GM21367 (cell line): ENCODE results near the gene TICAM2.
A peak's percentile ranks its signal among the peaks of the same experiment; 100 is the strongest.

Experiments
- ATAC-seq: cut with Tn5 transposase; IDR thresholded peaks from one replicate; pipeline ENCODE4 v1.9.1; 2021; ENCODE audit not compliant: unreplicated experiment

Gene TICAM2

DNA sequence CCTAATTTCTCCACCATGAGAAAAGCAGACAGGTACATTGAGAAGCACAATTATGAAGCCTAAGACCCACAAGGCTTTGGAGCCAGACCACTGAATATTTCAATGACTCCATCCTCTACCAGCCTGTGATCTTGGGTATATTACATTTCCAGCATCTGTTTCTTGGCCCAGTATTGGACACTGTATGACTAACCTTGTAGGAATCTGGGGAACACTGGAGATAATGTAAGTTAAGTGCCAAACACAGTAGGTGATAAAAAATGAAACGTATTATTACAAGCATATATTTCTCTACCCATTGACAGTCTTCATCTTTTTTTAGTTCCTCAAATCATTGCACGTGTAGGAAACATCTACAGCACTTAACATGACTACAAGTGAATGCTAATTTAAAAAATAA lies 29.1 kb downstream of the TICAM2 start:
- no peak for ATAC-seq

DNA sequence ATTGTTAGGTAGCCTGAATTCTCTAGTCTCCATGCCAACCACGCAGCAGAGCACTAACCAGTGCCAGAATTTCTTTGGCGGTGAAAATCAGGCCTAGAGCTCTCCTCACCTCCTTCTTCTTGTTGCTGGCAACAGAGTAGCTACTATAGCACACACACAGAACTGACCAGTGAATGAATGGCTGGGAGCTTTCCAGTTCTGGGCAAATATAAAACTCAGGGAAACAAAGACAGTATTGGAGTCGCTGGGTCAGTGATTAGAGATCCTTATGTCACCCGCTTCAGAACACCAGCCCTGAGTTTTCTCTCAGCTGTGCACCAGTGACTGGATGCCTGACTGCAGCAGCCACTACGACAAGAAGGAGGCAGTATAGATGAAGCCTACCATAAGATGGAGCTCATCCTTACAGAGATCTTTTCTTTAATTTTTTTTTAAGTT lies 30.8 kb downstream of the TICAM2 start:
- no peak for ATAC-seq

DNA sequence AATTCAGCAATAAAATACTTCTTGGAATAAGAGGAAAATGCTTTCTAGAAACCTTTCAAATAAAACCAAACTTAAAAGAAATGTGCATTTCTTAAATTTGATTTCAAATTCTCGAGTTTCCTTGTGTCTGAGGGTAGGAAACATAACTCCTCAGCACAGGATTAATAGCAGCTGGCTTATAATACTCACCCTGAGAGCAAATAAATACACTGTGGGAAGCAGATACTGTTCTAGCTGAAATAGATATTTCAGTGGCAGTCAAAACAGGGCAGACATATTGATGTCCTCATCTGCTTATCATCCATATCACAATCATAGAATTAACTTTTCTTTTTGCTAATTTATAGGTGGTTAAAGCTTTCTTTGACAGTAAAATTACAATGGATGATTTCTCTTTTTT lies 33.6 kb downstream of the TICAM2 start:
- no peak for ATAC-seq

DNA sequence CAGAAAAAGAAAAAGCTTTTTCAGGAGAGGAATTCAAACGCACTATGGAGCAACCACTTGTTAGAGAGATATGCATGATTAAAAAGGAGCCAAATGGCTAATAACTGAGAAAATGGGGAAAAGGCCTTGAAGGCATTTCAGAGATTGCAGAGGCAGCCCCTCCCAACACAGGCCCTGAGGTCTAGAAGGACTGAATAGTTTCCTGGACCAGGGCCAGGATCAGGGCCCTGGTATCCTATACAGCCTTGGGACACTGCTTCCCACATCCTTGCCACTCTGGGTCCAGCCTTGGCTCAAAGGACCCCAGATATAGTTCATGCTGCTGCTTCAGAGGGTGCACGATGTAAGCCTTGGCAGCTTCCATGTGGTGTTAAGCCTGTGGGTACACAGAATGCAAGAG lies 37.0 kb downstream of the TICAM2 start:
- ATAC-seq = no peak

DNA sequence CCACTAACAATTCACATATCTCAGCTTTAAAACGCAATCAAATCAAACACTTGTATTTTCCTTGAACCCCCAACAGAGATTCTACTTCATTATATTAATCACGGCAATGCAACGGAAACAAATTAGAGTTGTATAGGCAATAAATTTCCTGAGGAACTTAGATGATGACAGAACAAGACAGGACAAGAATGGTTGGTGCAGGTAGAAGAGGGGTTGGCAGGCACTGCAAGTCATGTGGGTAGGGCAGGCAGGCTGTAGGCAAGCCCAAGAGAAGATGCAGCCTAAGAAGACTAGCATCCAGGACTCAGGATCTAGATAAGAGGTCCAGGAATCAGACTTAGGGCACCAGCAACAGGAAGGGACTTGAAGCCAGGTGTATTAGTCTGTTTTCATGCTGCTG lies 41.1 kb downstream of the TICAM2 start:
- no peak for ATAC-seq

DNA sequence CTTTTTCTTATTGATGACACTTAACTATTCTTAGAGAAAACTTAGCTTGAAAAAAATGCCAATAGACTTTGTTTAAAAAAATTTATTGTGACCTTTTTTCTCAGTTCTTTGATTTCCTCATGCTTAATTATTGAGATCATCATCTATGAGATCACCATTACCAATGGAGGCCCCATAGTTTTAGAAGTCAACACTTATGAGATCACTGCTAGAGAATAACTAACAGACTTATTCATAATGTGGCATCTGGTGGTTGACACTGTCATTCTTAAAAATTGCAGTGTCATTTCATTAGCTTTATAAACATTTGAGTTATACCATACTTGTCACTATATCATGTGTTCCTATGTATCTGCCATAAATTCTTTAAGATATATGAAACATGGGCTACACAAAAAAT lies 42.8 kb downstream of the TICAM2 start:
- no peak for ATAC-seq

DNA sequence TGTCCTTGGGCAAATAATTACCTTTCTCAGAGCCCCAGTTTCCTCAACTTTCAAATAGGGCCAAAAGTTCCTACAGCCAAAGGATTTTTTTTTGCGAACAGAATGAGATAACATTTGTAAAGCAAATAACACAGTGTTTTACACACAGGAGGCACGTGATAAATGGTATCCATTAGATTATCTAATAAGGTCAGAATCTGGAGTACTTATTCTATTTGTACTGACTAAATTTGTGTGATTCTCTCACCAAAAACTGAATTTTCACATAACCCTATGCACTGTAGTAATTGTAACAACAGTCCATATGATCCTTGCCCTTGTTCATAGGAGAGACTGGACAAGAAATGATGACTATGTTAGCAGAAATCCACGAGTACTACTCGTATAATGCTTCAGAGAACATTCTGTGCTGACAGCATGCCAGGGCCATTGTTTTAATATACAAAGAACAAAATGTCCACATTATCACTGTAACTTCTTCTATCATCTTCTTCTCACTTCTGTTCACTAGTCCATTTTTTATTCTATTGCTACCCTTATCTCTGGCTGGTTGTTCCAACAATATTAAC lies 43.8 kb downstream of the TICAM2 start:
- no peak for ATAC-seq

DNA sequence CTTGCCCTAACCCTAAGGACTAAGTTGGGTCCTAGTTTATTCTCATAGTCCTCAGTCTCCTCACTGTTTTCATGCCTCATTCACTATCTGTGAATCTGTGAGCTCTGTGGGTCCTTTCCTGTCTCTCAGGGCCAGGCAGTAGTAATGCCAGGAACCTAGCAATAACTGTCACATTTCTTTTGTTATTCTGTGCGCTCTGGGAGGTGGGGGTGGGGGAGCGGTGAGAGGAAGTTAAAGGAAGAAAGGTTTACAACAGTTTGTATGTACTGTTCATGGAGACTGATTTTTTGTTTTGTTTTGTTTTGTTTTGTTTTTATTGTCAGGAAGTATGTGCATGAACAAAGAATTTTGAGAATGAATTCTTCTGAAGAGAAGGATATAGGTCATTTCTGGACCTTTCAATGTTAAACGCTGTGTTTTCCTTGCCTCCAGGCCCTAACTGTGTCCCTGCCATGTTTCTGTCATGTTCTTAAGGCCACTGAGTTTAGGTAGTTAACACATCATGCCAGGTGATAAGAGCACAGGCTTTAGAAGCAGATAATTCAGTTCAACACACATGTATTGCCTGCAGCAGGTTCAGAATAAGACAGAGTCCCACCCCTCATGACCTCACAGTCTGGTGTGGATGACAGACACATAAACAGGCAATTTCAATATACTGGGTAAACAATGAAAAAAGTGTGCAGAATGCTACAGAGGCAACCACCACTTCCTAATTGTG lies 44.5 kb downstream of the TICAM2 start:
- ATAC-seq = no peak

DNA sequence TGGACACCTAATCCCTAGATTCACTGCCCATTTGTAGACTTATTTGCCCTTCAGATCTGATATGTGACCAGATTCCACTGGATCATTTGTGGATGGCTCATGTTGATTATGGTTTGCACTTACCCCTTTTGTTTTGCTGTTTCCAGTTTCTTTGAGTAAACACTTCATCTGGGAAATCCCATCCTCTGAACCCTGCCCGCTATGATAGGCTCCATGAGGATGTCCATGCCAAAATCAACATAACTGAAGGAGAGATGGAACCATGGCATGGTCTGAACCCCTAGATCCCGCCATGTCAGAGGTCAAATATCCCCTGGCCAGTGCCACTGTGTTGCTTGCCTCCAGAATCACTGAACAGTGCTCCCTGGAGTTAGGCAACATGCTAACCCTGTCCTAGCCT lies 46.0 kb downstream of the TICAM2 start:
- ATAC-seq = no peak

DNA sequence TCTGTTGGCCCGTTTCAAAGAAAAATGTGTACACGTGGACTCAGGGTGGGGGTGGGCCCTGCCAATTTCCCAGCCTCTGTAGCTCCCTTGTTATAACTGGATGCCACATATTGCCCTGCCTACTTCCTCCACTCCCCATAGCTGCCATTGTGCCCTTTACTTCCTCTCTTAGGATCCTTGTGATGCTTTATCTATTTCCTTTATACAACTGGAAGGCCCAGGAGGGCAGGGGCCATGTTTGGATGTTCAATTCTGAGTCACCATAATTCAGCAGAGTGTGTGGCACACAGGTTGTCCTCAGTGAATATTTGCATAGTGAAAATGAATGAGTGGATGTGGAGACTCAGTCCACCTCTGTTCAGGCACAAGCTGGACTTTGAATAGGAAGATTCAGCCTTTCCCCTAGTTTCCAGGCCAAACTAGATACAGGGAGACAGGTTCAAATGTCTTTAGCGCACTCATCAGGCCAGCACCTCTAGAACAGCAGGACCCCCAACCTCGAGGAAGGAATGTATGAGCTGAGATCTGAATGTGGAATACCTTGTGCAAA lies 47.1 kb downstream of the TICAM2 start:
- ATAC-seq = no peak

DNA sequence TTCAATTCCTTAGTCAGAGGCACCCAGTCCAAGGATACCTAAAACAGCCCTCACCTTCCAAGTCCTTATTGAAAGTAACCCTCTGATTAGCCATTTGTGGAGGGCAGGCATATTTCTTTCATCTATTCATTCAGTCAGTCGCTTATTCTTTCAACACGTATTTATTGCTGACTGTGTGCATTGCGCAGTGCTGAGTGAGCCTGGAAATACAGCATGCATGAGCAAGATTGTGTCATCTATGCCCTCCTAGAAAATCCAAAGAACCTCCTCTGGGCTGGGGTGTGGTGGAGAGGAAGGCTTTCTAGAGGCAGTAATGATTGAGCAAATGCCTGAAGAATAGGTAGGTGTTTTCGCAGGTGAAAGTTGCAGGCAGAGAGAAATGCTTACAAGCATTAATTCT lies 49.2 kb downstream of the TICAM2 start:
- ATAC-seq = no peak

DNA sequence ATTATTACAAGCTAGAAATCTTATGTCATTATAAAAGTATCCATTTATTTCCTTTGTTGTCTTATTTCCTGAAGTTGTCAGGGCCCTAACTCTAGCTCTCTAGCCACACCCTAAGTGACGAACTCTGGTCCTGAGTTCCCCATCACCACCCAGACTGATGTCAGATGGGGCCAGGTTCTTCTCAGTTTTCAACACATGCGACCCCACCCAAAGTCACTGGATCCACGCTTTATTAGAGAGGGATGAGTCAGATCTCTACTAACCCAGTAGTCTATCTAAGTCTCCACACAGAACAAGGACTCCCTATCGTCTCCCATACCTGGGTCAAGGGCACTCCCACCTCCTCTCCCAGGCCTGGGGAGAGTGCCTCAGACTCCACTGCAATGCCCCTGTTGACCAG lies 50.9 kb downstream of the TICAM2 start:
- ATAC-seq = no peak

DNA sequence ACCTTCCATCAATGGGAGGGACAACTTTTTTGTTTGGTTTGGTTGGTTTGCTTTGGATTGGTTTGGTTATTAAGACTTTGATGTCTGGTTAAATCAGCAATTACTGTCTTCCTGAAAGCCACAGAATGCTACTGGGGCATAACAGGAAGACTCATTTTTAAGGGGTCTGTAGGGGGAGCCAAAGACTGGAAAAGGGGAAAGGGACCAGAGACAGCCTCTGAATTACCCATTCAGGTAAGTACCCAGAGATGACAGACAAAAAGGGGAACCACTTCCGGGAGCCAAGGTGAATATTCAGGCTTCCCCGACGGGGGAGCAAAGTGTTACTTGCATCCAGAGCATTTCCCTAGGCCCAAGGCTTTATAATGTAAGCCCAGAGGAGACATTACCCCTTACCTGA lies 53.1 kb downstream of the TICAM2 start:
- peak; percentile 25 for ATAC-seq

DNA sequence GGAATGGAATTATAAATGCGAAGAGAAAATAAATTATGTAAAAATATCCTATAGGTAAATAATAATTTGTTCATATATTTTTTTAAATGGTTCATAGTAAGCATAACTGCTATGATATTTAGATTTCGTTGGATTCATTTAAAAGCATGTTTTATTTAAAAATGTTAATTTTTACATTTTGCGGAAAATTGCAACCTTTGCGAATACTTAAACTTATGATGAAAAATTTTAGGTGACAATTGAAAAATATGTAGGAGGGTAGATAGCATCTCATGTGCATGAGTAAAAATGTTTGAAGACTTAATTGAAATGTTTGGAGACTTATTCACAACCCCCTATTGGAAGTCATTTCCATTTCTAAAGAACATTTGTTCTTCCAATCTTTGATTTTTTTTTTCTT lies 53.6 kb downstream of the TICAM2 start:
- ATAC-seq = no peak

DNA sequence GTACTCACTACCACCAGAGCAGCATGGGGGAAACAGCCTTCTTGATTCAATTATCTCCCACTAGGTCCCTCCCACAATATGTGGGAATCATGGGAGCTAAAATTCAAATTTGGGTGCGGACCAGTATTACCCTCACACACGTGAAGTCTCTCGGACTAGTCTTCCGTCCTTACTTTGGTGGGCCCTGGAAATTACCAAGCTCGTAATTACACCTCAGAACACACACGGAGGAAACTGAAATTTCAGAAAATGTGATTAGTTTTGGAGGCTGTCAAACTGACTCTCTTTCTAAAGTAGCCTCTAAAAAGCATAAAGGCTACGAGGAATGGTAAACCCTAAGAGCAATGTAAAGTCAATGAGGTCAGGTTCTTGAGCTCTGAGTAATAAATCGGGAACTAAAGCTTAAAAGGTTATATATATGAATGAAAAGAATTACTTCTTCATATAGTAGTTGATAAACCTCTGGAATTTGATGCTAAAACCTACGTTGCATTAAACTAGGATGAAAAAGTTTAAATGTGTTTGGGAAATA lies 56.9 kb downstream of the TICAM2 start:
- ATAC-seq = no peak

DNA sequence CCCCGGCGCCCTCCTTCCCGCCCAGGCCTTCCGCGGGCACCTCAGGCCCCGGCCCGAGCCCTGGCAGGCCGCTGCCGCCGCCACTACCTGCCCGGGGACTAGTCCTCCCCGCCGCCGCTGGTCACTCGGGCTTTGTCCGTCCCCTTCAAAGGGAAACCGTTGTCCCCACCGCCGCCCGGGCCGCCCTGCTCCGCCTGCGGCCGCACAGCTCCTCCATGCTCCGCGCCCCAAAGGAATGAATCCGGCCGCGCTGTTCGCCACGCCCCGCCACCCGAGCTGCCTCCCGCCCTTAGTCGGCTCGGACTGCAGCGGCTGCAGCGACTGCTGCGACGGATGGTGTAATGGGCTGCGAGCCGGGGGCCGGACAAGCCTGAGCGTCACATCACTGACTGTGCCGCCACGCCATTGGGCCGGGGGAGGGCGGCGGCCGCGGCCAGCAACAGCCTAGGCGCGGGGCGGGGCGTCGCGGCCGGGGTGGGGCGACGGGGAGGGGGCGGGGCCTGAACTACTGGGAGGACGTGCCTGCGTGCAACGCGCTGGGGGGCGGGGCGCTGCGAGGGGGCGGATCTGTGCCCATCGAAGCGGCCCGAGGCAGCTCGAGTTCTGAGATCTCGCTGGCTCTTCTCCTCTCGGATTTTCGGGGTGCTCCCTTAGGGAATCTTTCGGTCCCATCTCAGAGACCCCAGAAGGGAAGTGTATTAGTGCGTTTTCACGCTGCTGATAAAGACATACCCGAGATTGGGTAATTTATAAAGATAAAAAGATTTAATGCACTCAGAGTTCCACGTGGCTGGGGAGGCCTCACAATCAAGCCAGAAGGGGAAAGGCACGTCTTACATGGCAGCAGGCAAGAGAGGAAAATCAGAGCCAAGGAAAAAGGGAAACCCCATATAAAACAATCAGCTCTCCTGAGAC lies 57.6 kb downstream of the TICAM2 start, which contains the start of gene FEM1C:
Gene FEM1C (minus strand): TSS at position 340 of the 915 bp plus-strand sequence. CDS start 1,282 bp downstream, outside the sequence.
- peak; percentile 94 for ATAC-seq

DNA sequence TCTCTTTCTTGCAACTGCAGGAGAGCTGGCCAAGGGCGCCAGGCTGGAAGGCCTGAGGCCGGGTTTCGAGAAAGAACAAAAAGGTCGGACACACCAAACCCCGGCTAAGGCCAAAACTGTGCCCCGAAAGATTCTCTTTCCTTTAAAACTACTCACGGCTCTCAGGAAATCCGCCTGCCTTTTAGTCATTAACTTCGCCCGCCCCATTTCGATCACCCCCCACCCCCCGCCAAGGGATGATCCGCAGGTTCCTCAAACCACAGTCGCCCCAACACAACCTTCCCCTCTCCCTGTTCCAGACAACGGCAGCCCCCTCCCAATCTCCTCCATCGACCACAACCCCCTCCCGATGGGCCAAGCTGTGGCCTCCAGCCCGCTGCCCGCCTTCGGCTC lies 58.2 kb downstream of the TICAM2 start:
- ATAC-seq = peak; percentile 6

DNA sequence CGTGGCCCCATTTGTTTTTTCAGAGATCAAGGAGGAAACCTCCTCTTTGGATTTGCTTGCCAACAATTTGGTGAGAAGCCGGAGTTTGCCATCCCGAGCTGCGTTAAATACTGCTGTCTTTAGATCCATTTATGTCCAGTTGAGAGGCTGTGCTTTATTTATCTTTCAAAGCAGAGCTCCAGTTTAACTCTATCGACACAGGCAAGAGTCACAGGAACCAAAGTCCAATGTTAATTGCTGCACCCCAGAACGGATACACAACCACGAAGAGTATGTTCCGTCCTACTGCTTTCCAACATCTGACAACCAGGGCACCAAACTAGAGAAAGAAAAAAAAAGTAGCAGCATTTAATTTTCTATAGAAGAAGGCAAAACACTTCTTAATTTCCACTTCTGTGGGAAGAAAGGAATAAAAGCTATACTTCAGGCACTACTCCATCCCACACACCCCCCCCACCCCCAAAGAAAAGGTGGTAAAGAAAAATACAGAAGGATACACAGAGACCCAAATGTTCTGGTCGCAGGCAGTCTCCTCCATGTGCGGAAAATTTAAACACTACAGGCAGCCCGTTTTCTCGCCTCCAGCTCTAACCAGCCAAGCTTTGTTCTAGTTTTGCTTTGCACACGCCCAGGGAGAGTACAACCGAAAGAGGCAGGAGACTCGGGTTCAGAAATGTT lies 58.8 kb downstream of the TICAM2 start:
- peak; percentile 20 for ATAC-seq

DNA sequence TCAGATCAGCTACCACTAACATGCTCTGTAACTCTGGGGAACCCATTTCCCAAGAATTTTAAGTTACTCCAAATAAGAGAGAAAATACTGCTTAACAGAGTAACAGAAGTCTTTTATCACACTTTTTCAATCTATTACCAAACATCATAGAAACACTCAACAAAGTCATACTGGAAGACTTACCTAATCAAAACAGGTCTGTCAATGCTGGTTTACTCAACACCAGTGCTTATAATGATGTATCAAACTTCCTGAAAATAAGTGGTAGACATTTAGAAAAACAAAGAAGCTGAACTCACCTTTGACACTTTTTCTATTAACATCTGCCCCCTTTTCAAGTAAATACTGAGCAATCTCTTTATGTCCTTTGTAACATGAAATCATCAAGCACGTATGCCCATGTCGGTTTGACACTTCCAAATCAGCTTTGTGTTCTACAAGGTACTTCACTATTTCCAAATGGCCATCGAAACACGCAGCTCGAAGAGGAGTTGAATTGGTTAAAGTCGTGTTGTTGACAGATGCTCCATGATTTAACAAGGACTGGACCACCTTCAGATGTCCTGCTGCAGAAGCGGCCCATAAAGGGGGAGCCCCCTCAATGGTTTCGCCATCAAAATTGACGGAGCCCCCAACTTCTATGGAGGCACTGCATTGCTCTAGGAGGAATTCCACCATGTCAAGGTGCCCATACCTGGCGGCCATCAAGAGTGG lies 59.5 kb downstream of the TICAM2 start:
- no peak for ATAC-seq

DNA sequence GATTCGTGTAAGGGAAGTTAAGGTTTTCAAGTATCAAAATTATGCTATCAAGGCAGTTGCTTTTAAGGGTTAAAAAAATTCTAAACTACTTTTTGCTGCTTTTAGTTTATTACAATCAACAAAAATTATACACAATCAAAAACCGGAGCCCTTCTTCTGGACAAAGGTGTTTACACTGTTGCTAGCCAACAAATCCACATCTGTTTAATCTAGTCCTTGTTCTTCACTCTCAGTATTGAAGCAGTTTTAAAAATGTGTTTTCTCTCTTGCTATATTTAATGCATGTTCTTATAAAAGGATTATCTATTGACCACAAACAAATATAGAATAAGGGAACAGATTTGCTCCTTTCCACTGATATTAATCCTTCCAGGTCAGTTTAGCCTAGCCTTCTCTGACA lies 60.2 kb downstream of the TICAM2 start:
- no peak for ATAC-seq
